GM18517 (cell line): Measurements from ENCODE around the gene CD38.
"Not testable (repeated sequence)": the region's sequence is repeated elsewhere in the genome, so short reads cannot be mapped to it uniquely, and the experiment has no call there.

Experiments used
- ATAC-seq: cut with Tn5 transposase; IDR thresholded peaks from one replicate; pipeline ENCODE4 v1.9.1; 2021; ENCODE audit warnings: mild to moderate bottlenecking, moderate library complexity; ENCODE audit not compliant: unreplicated experiment

The CD38 gene

DNA sequence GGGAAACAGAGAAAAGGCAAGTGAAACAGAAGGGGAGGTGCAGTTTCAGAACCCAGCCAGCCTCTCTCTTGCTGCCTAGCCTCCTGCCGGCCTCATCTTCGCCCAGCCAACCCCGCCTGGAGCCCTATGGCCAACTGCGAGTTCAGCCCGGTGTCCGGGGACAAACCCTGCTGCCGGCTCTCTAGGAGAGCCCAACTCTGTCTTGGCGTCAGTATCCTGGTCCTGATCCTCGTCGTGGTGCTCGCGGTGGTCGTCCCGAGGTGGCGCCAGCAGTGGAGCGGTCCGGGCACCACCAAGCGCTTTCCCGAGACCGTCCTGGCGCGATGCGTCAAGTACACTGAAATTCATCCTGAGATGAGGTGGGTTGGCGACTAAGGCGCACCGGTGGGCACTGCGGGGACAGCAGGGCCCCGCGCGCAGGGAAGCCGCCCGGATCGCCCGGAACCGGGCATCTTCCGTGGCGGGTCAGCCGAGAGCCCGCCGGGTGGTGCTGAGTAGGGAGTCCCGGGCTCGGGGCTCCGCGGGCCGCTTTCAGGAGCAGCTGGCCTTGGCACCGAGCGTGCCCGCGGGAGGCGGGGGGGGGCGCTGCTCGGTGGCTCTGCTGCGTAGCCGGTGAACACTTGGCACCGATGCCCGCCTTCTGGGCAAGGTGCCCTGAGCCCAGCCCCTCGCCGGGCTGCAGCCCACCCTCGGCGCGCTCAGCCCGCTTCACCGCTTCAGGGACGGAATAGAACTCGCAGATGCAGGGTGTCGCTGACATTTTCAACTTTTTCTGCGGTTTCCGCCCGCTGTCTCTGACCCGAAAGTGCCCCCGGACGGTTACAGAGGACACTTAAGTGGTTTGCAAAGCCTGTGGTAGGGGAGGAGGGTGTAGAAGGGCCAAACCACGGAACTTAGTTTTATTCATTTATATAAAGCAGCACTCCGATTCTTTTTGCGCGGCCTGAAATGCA, at the start of gene CD38:
Gene CD38 (plus strand): TSS at position 40 of the 953 bp plus-strand sequence. CDS start 87 bp downstream, at position 127.
- ATAC-seq, result peak; percentile 73

DNA sequence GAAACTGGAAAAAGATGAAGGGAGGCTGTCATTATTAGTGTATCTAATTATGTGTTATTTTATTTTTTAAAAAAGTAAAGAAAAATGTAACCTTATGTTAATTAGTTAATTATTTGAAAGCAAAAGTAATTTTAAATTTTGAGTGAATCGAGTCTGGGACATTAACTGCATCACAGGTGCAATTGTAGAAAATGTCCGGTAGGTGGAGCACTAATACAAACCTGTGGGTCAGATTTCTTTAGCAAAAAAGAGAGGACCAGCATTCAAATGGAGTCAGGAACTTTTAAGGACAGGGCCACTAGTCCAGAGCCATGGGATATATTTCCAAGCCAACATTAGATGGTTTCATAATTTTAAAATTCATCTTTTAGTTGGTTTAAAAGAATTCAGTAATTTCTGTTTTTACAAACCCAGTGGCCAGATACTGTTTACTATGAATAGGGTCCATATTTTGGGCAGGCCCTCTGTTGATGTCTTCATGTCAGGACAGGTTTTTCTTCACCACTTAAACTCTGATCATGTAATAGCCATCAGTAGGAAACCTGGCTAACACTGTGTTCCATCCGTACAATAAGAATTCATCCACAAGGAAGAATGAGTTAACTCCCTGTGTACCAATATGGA, 48.1 kb upstream of the CD38 start:
- peak; percentile 73 for ATAC-seq

DNA sequence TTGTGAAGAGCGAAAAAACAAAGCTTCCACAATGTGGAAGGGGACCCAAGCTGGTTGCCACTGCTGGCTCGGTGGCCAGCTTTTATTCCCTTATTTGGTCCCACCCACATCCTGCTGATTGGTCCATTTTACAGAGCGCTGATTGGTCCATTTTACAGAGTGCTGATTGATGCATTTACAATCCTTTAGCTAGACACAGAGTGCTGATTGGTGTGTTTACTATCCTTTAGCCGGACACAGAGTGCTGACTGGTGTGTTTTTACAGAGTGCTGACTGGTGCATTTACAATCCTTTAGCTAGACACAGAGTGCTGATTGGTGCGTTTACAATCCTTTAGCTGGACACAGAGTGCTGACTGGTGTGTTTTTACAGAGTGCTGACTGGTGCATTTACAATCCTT, 45.1 kb upstream of the CD38 start:
- not testable (repeated sequence) for ATAC-seq

DNA sequence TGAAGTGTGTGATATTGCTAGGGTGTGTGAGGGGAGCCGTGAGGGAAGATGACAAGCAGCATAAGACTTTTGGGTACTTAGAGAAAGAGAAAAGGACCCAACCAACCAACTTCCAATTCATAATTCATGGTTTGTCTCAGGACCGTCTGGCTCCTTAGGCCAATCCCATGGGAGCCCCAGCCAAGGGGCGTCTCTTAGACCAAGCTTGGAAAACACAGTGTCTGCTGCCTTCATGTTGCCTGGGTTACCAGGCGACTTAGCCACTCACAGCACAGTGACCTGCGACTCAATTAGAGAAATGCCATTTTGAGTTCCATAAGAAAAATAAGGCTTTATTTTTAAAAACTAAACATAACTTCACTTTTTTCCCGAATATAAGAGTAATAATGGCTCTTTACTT, 42.6 kb upstream of the CD38 start:
- no peak for ATAC-seq

DNA sequence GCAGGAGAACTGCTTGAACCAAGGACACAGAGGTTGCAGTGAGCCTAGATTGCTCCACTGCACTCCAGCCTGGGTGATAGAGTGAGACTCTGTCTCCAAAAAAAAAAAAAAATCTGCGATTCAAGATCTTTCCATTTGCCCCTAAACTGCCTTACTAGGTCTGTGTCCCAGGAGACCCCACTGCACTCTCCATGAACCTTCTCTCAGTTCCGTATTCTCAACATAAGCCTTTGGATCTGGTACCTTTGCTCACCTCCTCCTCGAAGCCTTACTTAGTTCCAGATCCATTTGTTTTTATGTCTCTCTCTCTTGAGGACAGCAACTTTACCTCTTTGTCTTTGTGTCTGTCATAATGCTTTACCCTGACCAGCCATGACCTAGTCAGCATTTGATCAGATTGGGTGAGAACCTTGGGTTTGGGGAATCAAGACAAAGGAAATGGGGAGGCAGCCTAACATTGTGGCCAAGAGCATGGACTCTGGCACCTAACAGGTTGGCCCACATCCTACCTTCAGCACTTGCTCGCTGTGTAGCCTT, 41.5 kb upstream of the CD38 start:
- no peak for ATAC-seq

DNA sequence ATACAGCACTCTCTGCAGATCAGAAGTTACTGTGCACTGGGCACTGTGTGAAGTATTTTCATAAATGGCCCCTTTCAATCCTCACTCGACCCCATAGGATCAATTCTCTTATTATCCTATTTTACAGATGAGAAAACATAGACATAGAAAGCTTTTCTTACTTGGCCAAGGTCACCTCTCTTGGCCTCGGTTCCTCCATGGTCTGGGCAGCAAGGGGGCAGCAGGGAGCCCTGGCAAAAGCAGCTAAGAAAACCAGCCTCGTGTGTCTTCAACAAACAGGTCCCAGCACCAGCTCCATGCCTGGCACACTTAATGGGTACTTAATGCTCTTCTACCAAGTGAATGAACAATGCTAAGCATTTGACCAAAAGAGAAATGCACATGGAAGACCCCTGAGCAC, 40.9 kb upstream of the CD38 start:
- ATAC-seq, result no peak

DNA sequence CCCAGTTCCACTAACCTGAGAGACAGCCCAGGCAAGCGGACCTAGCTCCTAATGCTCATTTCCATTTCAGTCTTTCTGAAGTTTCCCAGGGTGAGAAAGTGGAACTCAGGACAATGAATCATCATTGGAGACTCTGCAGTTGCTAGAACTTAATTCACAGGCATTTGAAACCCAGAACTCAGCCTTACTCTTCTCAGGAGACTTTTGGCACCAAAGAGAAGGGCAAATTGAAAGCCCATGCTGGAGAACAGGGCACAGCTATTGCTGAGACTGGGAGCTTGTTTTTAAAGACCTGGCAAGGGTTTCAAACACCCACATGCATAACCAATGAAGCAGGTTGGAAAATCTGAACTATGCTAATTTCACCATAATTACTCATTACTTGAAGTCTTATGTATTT, 39.3 kb upstream of the CD38 start:
- no peak for ATAC-seq

DNA sequence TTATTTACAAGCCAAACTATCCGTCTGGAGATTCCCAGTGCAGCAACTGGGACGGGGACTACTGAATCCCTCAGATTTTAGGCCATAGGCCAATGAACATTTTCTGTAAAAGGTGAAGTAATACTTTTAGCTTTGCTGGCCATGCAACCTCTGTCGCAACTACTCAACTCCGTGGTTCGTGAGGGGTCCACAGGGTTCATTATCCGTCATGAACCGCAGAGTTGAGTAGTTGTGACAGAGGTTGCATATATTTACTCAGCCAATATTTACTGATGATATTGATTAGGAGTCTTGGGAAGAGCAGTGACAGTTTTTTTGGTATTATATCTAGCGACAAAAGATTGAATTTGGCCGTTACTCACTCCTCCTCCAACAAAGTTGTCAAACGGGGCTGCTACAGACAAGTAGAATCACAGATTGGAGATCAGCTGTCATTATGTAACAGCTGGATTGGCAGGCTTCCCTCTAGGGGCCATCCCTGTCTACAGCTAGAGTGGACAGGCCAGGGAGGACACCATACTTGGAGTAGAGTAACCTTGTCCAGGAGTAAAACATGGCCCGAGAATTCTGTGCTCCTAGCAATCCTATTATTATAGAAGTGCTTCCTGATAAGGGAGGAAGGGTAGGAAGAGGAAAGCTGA, 37.2 kb upstream of the CD38 start:
- ATAC-seq, result no peak

DNA sequence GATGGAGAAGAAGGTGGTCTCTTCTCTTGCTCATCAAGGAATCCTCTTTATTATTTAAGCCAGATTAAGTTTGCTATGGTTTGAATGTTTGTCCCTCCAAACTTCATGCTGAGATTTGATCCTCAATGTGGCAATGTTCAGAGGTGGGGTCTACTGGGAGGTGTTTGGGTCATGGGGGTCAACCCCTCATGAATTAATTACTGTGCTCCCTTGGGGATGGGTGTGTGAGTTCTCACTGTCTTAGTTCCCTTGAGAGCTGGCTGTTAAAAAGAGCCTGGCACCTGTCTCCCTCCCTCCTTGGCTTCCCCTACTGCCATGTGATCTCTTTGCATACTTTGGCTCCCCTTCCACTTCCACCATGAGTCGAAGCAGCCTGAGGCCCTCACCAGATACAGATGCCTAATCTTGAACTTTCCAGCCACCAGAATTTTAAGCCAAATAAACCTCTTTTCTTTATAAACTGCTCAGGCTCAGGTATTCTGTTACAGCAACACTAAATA, 36.0 kb upstream of the CD38 start:
- no peak for ATAC-seq

DNA sequence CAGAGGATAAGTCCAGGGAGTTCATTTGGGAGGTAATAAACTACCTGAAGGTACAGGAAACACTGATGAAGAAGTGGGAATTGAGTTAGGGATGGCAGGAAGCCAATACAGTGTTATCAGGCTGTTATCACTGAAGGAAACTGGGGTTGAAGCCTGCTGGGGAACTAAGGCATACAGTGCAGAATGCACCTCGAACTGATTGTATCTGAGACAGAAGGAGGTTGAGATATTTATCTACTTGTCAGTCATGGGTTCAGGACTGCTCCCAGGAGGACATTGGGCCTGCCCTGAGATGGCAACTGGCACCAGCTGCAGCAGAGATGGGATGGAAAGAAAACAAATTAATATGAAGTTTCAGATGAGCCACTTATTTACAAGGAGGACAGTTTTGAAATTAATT, 35.5 kb upstream of the CD38 start:
- ATAC-seq, result no peak

DNA sequence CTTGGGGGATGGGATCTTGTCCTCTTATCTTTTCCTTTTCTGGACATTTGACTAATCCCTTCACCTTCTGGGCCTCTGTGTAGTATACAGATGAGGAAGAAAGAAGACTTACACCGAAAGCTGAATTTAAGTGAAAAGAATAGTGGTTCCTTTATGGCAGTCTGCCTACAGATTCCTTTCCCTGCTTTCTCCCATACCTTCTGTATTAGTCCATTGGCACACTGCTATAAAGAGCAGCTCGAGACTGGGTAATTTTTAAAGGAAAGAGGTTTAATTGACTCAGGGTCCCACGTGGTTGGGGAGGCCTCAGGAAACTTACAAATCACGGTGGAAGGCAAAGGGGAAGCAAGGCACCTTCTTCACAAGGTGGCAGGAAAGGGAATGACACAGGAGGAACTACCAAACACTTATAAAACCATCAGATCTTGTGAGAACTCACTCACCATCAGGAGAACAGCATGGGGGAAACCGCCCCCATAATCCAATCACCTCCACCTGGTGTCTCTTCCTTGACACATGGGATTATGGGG, 34.0 kb upstream of the CD38 start:
- ATAC-seq, result no peak

DNA sequence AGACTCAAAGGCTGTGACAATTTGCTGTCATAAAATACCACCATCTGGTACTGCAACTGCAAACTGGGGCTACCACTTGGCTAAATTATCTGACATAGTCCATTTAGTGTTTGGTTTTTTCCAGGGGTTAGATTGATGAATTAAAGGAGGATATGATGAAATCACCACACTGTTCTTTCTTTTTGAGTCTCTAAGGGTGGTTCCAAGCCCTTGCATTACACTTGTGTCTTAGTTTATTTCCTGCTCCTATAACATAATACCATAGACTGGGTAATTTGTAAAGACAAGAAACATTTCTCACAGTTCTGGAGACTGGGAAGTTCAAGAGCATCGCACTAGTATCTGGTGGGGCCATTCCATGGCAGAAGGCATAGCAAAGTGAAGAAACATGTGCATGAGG, 32.0 kb upstream of the CD38 start:
- ATAC-seq, result no peak

DNA sequence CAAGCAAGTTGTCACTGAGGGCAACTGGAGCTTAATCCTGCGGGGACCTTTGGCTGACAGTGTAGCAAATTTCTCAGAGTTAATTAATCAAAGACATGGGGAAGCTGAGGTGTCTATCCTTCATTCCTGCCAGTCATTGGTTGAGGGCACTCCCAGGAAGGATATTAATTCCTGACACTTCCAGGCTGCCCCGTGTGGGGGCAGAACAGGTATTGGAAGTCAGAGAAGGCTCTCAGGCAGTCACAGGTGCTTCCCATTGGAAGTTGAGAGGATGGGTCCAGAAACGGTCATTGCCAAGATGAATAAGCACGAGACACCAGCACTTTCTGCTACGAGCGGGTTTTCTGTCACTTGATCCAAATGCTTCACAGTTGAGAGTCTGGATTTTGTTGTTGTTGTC, 29.1 kb upstream of the CD38 start:
- no peak for ATAC-seq

DNA sequence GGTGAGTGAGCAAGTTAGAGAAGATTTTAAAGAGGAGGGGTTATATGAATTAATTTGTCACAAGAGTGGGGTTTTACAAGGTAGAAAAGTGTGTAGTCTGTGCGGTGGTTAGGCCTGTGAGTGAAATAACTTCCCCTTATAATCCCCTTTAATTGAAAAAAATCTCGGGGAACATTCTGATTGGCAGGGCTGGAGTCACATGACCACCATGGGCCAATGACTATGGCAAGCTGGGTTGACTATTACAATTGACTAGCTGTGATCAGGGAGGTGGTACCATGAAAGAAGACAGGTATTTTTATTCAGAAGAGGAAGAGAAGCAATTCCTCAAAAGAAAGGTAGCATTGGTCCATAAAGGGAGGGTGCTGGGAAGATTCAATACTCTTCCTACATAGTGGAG, 27.0 kb upstream of the CD38 start:
- no peak for ATAC-seq

DNA sequence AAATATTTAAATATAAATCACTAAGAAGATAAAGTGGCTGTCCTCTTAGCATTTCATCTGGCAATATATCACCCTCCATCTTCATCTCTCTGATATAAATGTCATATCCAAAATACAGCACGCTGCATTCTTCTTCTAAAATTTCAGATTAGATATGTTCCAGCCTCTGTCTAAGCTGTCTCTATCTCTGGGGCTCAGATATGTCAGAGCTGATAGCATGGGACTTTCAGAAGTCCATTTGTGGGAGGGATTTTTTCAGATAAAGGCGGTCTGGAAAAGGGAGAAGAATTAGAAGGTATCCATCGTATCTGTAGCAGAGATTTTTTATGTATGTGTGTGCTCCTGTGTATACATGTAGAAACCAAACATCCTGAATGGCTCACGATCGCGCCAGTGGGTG, 25.0 kb upstream of the CD38 start:
- no peak for ATAC-seq

DNA sequence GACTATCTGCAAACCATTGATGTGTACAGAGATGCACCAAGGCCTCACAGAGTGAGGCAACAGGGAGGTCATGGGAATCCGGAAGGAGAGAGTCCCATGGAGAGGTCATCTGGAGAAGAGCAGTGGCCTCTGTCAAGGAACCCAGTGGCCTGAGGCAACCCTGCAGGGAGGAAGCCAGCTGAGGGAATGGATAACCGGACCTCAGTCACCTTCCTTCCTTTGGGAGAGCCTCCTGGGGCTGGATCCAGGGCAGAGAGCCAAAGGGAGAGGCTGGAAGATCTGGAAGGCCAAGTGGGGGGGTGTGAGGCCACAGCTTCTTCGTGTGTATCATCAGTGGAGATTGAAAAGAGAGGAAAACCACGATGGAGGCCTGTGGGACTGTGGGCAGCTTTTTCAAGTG, 24.3 kb upstream of the CD38 start:
- no peak for ATAC-seq

DNA sequence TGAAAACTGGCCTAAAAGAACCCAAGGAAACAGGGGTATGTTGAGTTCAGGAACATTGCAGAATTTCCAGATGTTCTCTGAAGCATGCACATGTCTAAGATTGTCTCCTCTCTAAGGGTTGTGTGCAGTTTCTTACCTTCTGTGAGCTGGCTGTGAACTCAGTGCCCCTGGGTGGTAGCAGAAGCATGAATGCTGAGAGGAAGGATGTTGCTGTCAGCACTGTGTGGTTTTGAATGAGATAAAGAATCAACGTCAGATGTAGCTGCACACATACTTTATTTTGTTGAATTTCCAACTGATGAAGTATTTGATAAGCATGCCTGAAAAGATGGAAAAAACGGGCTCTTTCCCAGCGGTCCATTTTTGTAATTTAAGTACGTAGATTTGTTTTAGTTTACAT, 23.8 kb upstream of the CD38 start:
- no peak for ATAC-seq

DNA sequence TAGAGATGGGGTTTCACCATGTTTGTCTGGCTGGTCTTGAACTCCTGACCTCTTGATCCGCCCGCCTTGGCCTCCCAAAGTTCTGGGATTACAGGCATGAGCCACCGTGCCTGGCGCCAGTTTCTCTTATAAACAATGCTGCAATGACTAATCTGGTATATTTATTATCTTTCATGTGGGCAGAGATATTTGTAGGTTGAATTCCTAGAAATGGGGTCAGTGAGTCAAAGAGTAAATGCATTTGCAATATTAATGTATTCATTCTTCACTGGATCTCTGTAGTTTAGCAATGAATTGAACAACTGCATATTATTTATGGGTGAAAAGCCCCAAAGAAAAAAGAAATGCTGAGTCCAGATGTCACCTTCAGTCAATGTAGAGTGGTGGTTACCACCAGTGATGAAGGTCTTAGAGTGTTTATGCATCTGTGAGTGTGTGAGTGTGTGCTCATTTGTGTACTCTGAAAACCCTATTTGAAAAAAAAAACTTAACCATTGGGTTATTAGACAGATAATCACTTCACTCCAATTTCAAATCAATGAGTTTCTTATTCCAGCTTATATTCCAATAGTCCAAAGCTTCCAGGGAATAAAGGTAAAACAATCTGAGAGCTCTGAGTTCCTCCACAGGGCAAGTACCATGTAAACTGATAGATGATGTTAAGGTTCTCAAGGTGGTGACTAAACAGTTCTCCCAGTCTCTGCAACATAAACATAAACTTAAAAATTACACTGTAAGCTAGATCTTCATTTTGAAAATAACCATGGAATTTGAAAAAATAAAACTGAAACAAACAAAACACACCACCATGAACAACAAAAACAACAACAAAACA, 22.6 kb upstream of the CD38 start:
- peak; percentile 3 for ATAC-seq

DNA sequence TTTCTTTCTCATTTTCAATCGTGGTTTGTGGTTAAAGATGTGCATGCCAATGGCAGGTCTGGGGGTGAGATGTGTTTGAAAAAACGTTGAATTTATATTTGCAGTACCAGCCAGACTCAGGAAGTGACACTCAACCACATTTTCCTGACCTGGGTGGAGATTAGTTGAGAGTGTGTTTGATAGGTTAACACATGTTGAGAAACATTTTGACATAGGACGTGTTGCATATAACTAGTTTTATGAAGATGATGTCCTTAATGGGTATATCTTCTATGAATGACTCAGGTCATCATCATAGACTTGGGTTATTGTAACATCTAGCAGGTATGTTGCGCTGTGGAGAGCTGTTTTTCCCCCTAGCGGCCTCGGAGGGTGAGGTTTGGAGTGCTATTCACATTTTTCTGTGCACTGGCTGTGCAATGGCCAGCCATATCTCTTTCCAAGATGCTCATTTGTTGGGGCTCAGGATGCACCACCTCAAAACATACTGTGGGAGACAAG, 21.7 kb upstream of the CD38 start:
- peak; percentile 96 for ATAC-seq

DNA sequence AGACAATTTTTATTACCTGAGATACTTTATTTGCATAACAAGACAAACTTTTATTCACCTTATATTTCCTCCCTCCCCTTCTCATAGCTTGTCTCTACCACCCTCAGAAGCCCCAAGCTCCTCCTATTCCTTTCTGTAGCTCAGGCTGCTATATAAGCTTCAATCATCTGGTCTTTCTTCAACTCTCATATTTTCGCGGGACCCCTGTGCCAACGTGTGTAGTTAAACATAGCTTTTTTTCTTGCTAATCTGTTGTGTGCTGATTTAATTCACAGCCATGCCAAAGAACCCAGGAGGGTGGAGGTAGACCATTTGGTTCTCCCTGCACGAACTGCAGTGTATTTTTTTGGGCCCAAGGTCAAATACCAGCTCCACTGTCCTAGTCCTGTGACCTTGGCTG, 21.1 kb upstream of the CD38 start:
- no peak for ATAC-seq
